Smooth muscle cell (in vitro differentiated cells): ENCODE measurements around the gene KISS1R. TPM values are rescaled to one million over a fixed set of nuclear protein-coding genes. Genes with fewer than 3 reads are reported as not detected.

ENCODE experiments used
- DNase-seq: peaks from one replicate; lab custom pipeline; 2025; ENCODE audit not compliant: unreplicated experiment; lab: John Stamatoyannopoulos, UW
- H2AFZ ChIP-seq: fragments of 200-600 bp; sonication (generic); 2 replicates; pipeline ENCODE4 v1.6.0; 2016; ENCODE audit warnings: antibody characterized with exemption, low read depth, mild to moderate bottlenecking
- H3F3A ChIP-seq: fragments of 200-600 bp; sonication (generic); 2 replicates; pipeline ENCODE4 v1.6.0; 2017; ENCODE audit warnings: antibody characterized with exemption, low read depth
- H3K27ac ChIP-seq: fragments of 200-600 bp; sonication (generic); 2 replicates; pipeline ENCODE4 v1.5.1; 2016; ENCODE audit warnings: low read depth, mild to moderate bottlenecking
- H3K27me3 ChIP-seq: fragments of 200-600 bp; sonication (generic); 2 replicates; pipeline ENCODE4 v1.6.1; 2016; ENCODE audit warnings: low read depth, mild to moderate bottlenecking
- H3K36me3 ChIP-seq: fragments of 200-600 bp; sonication (generic); 2 replicates; pipeline ENCODE4 v1.5.1; 2016; ENCODE audit warnings: low read depth
- H3K4me1 ChIP-seq: fragments of 200-600 bp; sonication (generic); 2 replicates; pipeline ENCODE4 v1.5.1; 2016; ENCODE audit warnings: low read depth
- H3K4me2 ChIP-seq: fragments of 200-600 bp; sonication (generic); 2 replicates; pipeline ENCODE4 v1.6.0; 2016; ENCODE audit warnings: mild to moderate bottlenecking
- H3K4me3 ChIP-seq: fragments of 200-600 bp; sonication (generic); 2 replicates; pipeline ENCODE4 v1.5.1; 2016; ENCODE audit warnings: mild to moderate bottlenecking
- H3K79me2 ChIP-seq: fragments of 200-600 bp; sonication (generic); 2 replicates; pipeline ENCODE4 v1.6.0; 2016; ENCODE audit warnings: low read depth, mild to moderate bottlenecking
- H3K9ac ChIP-seq: fragments of 200-600 bp; sonication (generic); 2 replicates; pipeline ENCODE4 v1.6.0; 2016; ENCODE audit warnings: low read depth
- H3K9me3 ChIP-seq: fragments of 200-600 bp; sonication (generic); replicated peaks from 2 replicates; pipeline ENCODE4 v1.5.1; 2016; ENCODE audit warnings: low read depth
- H4K20me1 ChIP-seq: fragments of 200-600 bp; sonication (generic); 2 replicates; pipeline ENCODE4 v1.6.0; 2016; ENCODE audit warnings: low read depth
- WGBS: methylation state at CpG from one replicate; pipeline ENCODE4 v1.1.7; 2016; ENCODE audit warnings: low lambda C conversion rate; 5-methylcytosine and 5-hydroxymethylcytosine counted together
- polyA plus RNA-seq: library from polyadenylated mRNA; unstranded; fragments of >200 nt; fragmentation: Nextera tagmentation; extraction: Ambion mirVana; gene quantifications from 2 replicates; pipeline ENCODE4 v1.2.1, GENCODE V29; 2016
- total RNA-seq: library from RNA; depleted of rRNA; stranded (reverse); fragments of >200 nt; gene quantifications from 2 replicates; pipeline ENCODE4 v1.2.3, GENCODE V29; 2014
- TF ChIP-seq, protein P1 (sequence below): fragments of 200-600 bp; sonication (generic); IDR thresholded peaks from 2 replicates; pipeline ENCODE4 v1.5.1; 2017; ENCODE audit warnings: borderline replicate concordance, mild to moderate bottlenecking, antibody characterized with exemption; ENCODE audit not compliant: insufficient read depth, poor library complexity, severe bottlenecking

The KISS1R gene
- total and polyA plus RNA-seq, 2 experiments from 2014 or later: 0.61 TPM; not detected in 1

GRCh38 chr19:948842-949496, 31.8 kb downstream of the KISS1R start:
- no peaks in the 10 kb centered on the region for H3K9me3 ChIP-seq
- no peak overlapping the region for H3K4me2 ChIP-seq
- TF ChIP-seq, protein P1, sequence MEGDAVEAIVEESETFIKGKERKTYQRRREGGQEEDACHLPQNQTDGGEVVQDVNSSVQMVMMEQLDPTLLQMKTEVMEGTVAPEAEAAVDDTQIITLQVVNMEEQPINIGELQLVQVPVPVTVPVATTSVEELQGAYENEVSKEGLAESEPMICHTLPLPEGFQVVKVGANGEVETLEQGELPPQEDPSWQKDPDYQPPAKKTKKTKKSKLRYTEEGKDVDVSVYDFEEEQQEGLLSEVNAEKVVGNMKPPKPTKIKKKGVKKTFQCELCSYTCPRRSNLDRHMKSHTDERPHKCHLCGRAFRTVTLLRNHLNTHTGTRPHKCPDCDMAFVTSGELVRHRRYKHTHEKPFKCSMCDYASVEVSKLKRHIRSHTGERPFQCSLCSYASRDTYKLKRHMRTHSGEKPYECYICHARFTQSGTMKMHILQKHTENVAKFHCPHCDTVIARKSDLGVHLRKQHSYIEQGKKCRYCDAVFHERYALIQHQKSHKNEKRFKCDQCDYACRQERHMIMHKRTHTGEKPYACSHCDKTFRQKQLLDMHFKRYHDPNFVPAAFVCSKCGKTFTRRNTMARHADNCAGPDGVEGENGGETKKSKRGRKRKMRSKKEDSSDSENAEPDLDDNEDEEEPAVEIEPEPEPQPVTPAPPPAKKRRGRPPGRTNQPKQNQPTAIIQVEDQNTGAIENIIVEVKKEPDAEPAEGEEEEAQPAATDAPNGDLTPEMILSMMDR: no peak
- H3K4me3 ChIP-seq: no peak overlapping the region
- H3K36me3 ChIP-seq: no peaks in the 10 kb centered on the region
- H4K20me1 ChIP-seq: peaks cover 74% of the 10 kb centered on the region
- H3K4me1 ChIP-seq: peaks cover 16% of the 10 kb centered on the region
- H3K9ac ChIP-seq: no peak overlapping the region
- peaks cover 75% of the 10 kb centered on the region for H3K79me2 ChIP-seq
- no peaks in the 10 kb centered on the region for H3K27me3 ChIP-seq
- H3F3A ChIP-seq: peaks cover 29% of the 10 kb centered on the region
- WGBS: 78% methylated on average over 18 of the region's 25 CpGs
- no peak overlapping the region for H3K27ac ChIP-seq
- H2AFZ ChIP-seq: no peak overlapping the region
- no peak for DNase-seq

GRCh38 chr19:950352-951066, 33.4 kb downstream of the KISS1R start:
- Histone ChIP-seq H3K9me3 (no peaks in the 10 kb centered on the region), H3K4me3 (no peak overlapping the region), H4K20me1 (peaks cover 67% of the 10 kb centered on the region), H3F3A (peaks cover 34% of the 10 kb centered on the region), H3K4me2 (no peak overlapping the region), H3K27me3 (no peaks in the 10 kb centered on the region), H3K9ac (no peak overlapping the region), H3K27ac (peak overlapping the region; percentile 95), H3K79me2 (peaks cover 75% of the 10 kb centered on the region), H3K4me1 (peaks cover 29% of the 10 kb centered on the region), H3K36me3 (no peaks in the 10 kb centered on the region), H2AFZ (no peak overlapping the region)
- DNase-seq: no peak
- WGBS: 86% methylated on average over 17 of the region's 17 CpGs
- TF ChIP-seq, protein P1: no peak

DNA sequence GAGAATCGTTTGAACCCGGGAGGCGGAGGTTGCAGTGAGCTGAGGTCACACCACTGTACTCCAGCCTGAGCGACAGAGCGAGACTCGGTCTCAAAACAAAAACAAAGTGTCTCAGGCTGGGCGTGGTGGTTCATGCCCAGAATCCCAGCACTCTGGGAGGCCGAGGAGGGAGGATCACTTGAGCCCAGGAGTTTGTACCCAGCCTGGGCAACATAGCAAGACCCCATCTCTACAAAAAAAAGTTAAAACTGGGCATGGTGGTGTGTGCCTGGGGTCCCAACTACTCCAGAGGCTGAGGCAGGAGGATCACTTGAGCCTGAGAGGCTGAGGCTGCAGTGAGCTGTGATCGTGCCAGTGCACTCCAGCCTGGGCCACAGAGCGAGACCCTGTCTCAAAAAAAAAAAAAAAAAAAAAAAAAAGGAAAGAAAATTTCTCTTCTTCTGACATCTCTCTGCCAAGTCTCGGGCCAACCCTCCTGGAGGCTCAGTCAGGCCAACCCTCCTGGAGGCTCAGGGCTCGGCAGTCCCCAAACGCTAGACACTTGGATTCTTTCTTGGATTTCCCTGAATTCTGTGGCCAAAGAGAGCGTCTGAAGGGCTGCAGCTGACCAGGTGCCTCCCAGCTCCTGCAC, 35.0 kb downstream of the KISS1R start:
- Histone ChIP-seq H3K4me3 (peak overlapping the region; percentile 24), H2AFZ (no peak overlapping the region), H3K9me3 (no peaks in the 10 kb centered on the region), H3K36me3 (no peaks in the 10 kb centered on the region), H4K20me1 (peaks cover 54% of the 10 kb centered on the region), H3K27ac (peak overlapping the region; percentile 95), H3K79me2 (peaks cover 75% of the 10 kb centered on the region), H3K9ac (peak overlapping the region; percentile 67), H3K4me1 (peaks cover 46% of the 10 kb centered on the region), H3K4me2 (peak overlapping the region; percentile 85), H3K27me3 (no peaks in the 10 kb centered on the region), H3F3A (peaks cover 41% of the 10 kb centered on the region)
- TF ChIP-seq, protein P1: no peak
- WGBS: 45% methylated on average over 14 of the region's 14 CpGs
- DNase-seq: no peak
